GM21737 (cell line): Measurements from ENCODE around the gene CYP26B1.

Source experiments
- ATAC-seq: cut with Tn5 transposase; IDR thresholded peaks from one replicate; pipeline ENCODE4 v1.9.1; 2021; ENCODE audit warnings: mild to moderate bottlenecking, moderate library complexity; ENCODE audit not compliant: unreplicated experiment

CYP26B1 gene

GRCh38 chr2:72147303-72147971, at the start of gene CYP26B1:
TSS of gene CYP26B1 (minus strand) at chr2:72147862. CDS start at chr2:72147834, 28 bp downstream.
- no peak for ATAC-seq

DNA sequence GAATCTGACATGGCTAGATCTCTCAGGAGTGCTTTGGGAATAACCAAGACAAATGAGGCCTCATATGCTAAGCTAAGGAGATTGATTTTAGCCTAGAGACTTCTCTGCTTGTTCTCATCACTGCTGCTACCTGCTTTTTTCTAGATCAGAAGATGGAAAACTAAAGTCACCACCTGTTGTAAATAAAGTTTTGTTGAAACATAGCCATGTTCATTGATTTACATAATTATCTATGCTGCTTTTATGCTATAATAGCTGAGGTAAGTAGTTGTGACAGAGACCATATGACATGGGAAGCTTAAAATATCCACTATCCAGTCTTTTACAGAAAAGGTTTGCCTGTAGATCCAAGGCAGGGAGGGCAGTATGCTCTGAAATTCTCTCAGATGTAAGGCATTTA, 46.1 kb upstream of the CYP26B1 start:
- no peak for ATAC-seq

DNA sequence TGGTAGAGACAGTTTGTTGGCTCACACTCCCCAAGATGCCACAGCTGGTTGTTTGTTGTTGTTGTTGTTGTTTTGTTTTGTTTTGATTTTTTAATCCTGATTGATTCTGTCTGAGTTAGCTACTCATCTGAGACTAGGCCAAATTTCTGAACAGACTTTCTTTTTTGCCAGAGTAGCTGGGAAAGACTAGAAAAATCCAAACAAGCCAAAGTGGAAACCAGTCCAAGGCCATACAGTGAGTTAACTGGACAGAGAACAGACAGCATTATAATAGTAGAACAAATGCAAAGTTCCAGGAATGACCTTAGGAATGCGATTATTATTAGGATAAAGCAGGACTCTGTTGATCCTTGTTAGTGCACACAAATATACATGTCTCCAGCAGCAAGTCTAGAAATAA, 43.8 kb upstream of the CYP26B1 start:
- no peak for ATAC-seq

DNA sequence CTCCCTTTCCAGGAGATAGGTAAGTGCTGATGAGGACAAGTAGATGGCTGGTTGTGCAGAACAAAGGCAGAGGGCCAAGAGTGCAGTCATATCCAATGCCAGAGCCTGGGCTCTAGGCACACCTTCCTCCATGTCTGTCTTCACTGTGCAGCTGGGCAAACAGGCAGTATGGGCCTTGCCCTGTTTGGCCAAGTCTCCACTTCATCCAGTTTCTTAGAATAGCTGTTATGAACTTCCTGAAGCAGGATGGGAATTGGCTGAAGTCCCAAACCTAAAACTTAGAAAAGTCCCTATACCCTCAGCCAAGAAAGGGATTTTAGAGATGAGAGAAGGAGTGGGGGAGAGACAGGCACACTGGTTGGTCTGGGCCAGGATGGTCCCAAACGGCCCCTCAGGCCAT, 37.5 kb upstream of the CYP26B1 start:
- ATAC-seq = no peak

DNA sequence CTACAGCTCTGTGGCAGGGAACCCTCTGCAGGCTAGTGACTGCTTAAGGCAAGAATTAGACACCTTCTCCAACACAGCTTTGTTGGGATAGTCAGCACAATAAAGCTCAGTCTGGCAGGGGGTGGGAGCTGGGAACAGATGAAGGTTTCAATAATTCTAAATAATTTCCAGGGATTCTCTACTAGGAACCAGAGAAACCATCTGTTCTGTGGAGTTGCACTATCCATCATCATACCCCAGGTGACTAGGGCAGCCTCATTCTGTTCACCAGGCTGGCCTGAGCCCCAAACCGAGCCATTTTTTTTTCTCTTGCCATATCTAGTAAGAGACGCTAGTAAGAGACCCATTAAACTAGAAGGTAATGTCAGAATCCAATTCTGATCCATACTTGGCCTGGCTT, 35.8 kb upstream of the CYP26B1 start:
- ATAC-seq = no peak

DNA sequence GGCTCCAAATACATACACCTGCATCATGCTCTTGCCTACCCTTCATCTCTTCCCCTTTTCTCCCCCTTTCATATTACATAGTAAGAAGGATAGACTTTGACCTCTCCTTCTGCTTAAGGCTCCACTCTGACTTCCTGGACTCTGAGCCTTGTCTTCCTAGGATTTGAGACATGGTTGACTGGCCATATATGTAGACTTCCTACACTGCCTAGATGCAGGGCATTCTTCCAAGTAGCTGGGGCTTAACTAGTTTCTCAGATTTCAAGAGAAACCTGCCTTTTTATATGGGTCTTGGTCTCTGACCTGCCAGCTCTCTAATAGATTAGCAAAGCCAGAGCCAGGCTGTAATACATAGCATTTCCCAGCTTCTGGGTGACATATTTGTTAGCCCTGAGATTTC, 35.4 kb upstream of the CYP26B1 start:
- ATAC-seq = no peak

GRCh38 chr2:72182547-72182946, 34.9 kb upstream of the CYP26B1 start:
- no peak for ATAC-seq

- ATAC-seq = no peak
Measured at GRCh38 chr2:72181616-72182015, 34.0 kb upstream of the CYP26B1 start.

DNA sequence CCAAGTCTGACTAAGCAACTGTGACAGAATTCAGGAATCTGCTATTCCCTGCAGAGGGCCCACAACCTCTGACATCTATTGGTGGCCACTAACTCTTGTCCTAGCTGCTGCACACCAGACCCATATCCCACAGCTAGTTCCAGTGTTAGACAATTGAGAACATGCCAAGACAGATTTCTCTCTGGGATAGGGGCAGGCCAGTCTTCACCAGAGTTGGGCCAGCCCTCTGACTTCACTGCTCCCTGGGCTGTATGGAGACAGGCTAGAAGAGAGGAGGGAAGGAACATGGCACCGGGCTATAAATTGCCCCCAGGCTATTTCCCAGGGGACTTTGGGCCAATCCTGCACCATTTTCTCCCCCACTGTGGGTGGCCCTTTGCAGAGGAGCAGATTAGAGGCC, 32.7 kb upstream of the CYP26B1 start:
- ATAC-seq = no peak

GRCh38 chr2:72178551-72178950, 30.9 kb upstream of the CYP26B1 start:
- ATAC-seq = no peak

- ATAC-seq = no peak
Measured at GRCh38 chr2:72176281-72176680, 28.6 kb upstream of the CYP26B1 start.

DNA sequence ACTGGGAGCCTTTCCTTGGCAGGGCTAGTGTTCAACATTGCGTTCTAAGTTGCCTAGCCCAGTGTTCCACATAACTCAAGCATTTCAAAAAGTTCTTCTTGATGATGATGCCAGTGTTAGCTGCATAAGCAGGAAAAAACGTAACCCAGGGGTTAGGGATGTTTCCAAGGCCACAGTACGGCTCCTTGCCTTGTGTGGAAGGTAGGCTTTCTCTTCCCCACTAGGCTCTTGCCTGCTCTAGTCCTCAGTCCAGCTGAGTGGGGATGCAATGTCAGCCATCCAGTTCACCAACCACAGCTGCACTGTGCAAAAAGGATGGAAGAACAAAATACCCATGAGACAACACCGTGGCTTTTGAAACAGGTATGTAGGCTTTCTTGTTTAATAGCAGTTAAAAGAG, 28.0 kb upstream of the CYP26B1 start:
- no peak for ATAC-seq

- ATAC-seq = no peak
Measured at GRCh38 chr2:72173640-72174321, 26.1 kb upstream of the CYP26B1 start.

- no peak for ATAC-seq
Measured at GRCh38 chr2:72172478-72172877, 24.8 kb upstream of the CYP26B1 start.

- ATAC-seq = no peak
Measured at GRCh38 chr2:72166279-72166678, 18.6 kb upstream of the CYP26B1 start.

GRCh38 chr2:72165792-72166191, 18.1 kb upstream of the CYP26B1 start:
- ATAC-seq = no peak

- ATAC-seq = no peak
Measured at GRCh38 chr2:72162574-72162973, 14.9 kb upstream of the CYP26B1 start.

DNA sequence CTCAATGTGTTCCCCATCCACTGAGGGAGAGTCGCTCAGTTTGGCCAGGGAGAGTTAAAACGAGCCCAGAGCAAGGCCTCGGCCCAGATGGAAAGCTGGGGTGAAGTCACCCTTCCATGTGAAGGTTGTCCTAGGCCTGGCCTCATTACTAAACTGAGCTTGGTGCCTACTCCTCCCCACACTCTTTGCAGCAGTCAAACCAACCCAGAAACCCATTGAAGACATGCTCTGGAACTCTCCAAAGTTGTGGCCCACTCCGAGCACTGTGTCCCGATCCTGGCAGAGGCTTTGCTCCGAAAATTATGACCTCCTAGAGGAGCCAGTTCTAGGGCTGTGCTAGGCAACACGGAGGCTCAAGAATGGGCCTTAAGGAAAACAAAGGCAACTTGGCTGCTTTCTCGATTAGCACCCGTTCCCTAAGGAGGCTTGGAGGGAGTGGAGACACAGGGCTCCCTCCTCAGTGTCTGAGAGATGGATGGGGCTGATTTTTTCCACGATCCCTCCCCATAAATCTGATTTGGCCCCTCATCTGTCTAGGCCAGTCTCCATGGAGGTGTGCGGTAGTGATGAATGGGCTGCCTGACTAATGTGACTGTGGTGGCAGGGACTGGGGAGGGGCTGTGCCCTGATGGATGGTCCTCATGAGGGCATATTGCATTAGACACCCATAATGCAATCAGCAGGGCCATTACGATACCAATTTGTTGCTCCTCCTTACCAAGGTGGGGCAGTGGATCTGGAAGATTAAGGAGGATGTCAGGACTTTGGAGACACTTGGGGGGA, 11.7 kb upstream of the CYP26B1 start:
- no peak for ATAC-seq

DNA sequence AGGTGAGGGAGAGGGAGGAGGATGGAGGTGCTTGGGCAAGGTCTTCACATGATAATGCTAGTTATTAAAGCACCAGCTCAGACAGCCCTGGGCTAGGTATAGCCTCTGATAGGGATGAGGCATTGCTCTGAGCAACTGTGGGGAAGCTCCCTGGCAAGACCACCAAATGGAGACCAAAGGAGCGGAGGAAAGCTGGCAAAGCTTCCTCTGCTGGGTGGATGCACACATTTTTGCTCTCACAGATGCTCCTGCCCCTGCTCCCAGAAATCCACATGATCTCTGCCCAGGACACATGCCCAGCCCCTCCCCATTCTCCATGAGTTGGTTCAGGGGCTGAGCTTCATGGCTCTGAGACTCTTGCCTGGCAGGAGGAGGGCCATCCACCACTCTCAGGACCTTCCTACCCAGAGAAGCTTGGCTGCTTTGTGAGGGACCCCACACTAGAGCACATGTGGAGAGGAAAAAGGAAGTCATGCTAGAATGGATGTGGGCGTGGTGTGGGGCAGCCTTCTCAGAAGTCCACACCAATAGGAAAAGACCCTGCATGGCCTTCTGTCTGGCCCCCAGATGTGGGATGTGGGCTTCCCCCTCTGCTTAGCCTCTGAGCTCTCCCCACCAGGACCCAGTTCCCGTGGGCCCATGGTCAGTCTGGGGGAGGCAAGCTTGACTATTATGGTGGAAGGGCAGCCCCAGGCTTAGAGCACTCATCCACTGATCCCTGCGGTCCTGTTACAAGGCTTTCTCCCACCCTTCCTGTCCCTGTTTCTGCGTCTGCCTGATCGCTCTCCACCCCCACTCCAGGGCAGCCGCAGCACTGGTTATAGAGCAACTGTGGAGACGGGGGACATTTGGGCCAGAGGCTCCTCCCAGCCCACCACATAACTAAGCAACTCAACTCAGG, 10.5 kb upstream of the CYP26B1 start:
- ATAC-seq = no peak

- ATAC-seq = no peak
Measured at GRCh38 chr2:72156872-72157271, 9.2 kb upstream of the CYP26B1 start.

DNA sequence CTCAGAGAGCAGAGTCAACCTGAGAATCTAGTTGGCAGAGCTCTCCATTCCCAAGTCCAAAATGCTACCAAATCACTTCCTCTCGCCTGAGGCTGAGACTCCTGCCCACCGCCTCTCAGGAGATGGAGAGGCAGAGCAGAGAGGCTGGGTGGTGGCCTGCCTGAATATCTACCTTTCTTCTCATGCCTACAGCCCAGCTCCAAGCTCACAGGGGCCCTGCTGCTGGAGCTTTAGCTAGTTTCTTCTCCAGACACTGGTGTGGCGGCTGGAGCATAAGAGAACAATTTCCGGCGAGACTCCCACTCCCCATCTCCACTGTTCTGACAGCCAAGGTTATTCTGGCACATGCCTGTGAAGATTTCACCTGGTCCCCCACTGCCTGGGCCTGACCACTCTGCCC, 8.1 kb upstream of the CYP26B1 start:
- ATAC-seq = no peak
